ENCODE data around the gene ACTG2. TPM values are rescaled to one million over a fixed set of nuclear protein-coding genes. Genes with fewer than 3 reads are reported as not detected.

The ACTG2 gene
- total RNA-seq, 4 donors from 2014 or later = 4,013 to 8,538 (median 5,633) TPM

GRCh38 chr2:73925853-73926492, 33.2 kb downstream of the ACTG2 start:
- peaks cover 29 to 48% (median 40%) of the 10 kb centered on the region in 4 donors for H3K4me1 ChIP-seq
- H3K36me3 ChIP-seq = no peaks in the 10 kb centered on the region
- intact Hi-C loops (cut with DNase I) = loop anchor here (5.0 to 10.0 kb wide), 4 partner anchors 61 to 219 kb away; partner anchors contain the start of genes BOLA3 and STAMBP
- H3K4me3 ChIP-seq = peak overlapping the region; percentile 66 to 94 (median 74)
- H3K27me3 ChIP-seq = no peaks in the 10 kb centered on the region
- DNase-seq (ENCODE audit: extremely low spot score) = no peak
- TF ChIP-seq POLR2AphosphoS5 (IDR thresholded peaks at IDR 0.05) (no peak), CTCF (IDR thresholded peaks at IDR 0.05) (no peak), EP300 (IDR thresholded peaks at IDR 0.05) (no peak), POLR2A (IDR thresholded peaks at IDR 0.05; ENCODE audit: low read depth) (no peak)
- peak overlapping the region; percentile 92 to 97 (median 93) for H3K27ac ChIP-seq (replicated peaks in 1 of 4)
- WGBS = 77% methylated on average over 13 of the region's 13 CpGs
- H3K9me3 ChIP-seq = no peaks in the 10 kb centered on the region

GRCh38 chr2:73926493-73927327, 33.9 kb downstream of the ACTG2 start, which contains the start of gene DGUOK:
TSS of gene DGUOK (plus strand) at chr2:73926880. CDS start at chr2:73926911, 31 bp downstream.
- peaks cover 29 to 51% (median 46%) of the 10 kb centered on the region in 4 donors for H3K4me1 ChIP-seq
- TF ChIP-seq CTCF (IDR thresholded peaks at IDR 0.05) (peak in 1 of 3 experiments; percentile 11), EP300 (IDR thresholded peaks at IDR 0.05) (no peak), POLR2A (IDR thresholded peaks at IDR 0.05; ENCODE audit: low read depth) (peak; percentile 81), POLR2AphosphoS5 (IDR thresholded peaks at IDR 0.05) (peak; percentile 99)
- no peaks in the 10 kb centered on the region for H3K9me3 ChIP-seq
- intact Hi-C loops (cut with DNase I) = loop anchor here (5.0 to 10.0 kb wide), 4 partner anchors 61 to 218 kb away; partner anchors contain the start of genes BOLA3 and STAMBP
- H3K27ac ChIP-seq (replicated peaks in 1 of 4) = peak within 1 kb of the TSS; percentile 92 to 97 (median 93)
- H3K36me3 ChIP-seq = no peaks in the 10 kb centered on the region
- under 1% methylated on average over 32 of the region's 50 CpGs for WGBS
- no peaks in the 10 kb centered on the region for H3K27me3 ChIP-seq
- H3K4me3 ChIP-seq = peak within 1 kb of the TSS; percentile 66 to 94 (median 74)
- DNase-seq (ENCODE audit: extremely low spot score) = peak; percentile 100

GRCh38 chr2:73927344-73927743, 34.5 kb downstream of the ACTG2 start:
- Histone ChIP-seq H3K4me3 (peak overlapping the region; percentile 66 to 94 (median 74)), H3K4me1 (peaks cover 29 to 58% (median 52%) of the 10 kb centered on the region in 4 donors), H3K27me3 (no peaks in the 10 kb centered on the region), H3K9me3 (no peaks in the 10 kb centered on the region), H3K36me3 (peaks cover 0 to 1% (median 0%) of the 10 kb centered on the region in 4 donors), H3K27ac (replicated peaks in 1 of 4) (peak overlapping the region; percentile 92 to 97 (median 93))
- no peak for DNase-seq (ENCODE audit: extremely low spot score)
- TF ChIP-seq EP300 (IDR thresholded peaks at IDR 0.05) (no peak), POLR2AphosphoS5 (IDR thresholded peaks at IDR 0.05) (no peak), CTCF (IDR thresholded peaks at IDR 0.05) (no peak), POLR2A (IDR thresholded peaks at IDR 0.05; ENCODE audit: low read depth) (no peak)
- intact Hi-C loops (cut with DNase I) = loop anchor here (5.0 to 10.0 kb wide), 4 partner anchors 60 to 217 kb away; partner anchors contain the start of genes BOLA3 and STAMBP
- whole genome bisulfite sequencing = 20% methylated on average over 6 of the region's 6 CpGs

GRCh38 chr2:73928963-73929347, 36.1 kb downstream of the ACTG2 start:
- intact Hi-C loops (cut with DNase I) = loop anchor here (5.0 to 10.0 kb wide), 4 partner anchors 58 to 216 kb away; partner anchors contain the start of genes BOLA3 and STAMBP
- H3K4me1 ChIP-seq = peaks cover 29 to 64% (median 60%) of the 10 kb centered on the region in 4 donors
- H3K4me3 ChIP-seq = no peak overlapping the region
- H3K9me3 ChIP-seq = no peaks in the 10 kb centered on the region
- peaks cover 0 to 13% (median 4%) of the 10 kb centered on the region in 4 donors for H3K36me3 ChIP-seq
- no peak overlapping the region for H3K27ac ChIP-seq (replicated peaks in 1 of 4)
- WGBS = 89% methylated on average over 2 of the region's 2 CpGs
- no peak for DNase-seq (ENCODE audit: extremely low spot score)
- no peak for TF ChIP-seq POLR2A (IDR thresholded peaks at IDR 0.05; ENCODE audit: low read depth)
- no peak for TF ChIP-seq POLR2AphosphoS5 (IDR thresholded peaks at IDR 0.05)
- TF ChIP-seq CTCF (IDR thresholded peaks at IDR 0.05) = no peak
- TF ChIP-seq EP300 (IDR thresholded peaks at IDR 0.05) = no peak
- H3K27me3 ChIP-seq = no peaks in the 10 kb centered on the region
